ENCODE measurements around the gene VPS13D. TPM values are rescaled to one million over a fixed set of nuclear protein-coding genes. Genes with fewer than 3 reads are reported as not detected.
A peak's percentile ranks its signal among the peaks of the same experiment; 100 is the strongest.

The VPS13D gene
- total RNA-seq, 1 donor from 2014 or later: 81.7 TPM

DNA sequence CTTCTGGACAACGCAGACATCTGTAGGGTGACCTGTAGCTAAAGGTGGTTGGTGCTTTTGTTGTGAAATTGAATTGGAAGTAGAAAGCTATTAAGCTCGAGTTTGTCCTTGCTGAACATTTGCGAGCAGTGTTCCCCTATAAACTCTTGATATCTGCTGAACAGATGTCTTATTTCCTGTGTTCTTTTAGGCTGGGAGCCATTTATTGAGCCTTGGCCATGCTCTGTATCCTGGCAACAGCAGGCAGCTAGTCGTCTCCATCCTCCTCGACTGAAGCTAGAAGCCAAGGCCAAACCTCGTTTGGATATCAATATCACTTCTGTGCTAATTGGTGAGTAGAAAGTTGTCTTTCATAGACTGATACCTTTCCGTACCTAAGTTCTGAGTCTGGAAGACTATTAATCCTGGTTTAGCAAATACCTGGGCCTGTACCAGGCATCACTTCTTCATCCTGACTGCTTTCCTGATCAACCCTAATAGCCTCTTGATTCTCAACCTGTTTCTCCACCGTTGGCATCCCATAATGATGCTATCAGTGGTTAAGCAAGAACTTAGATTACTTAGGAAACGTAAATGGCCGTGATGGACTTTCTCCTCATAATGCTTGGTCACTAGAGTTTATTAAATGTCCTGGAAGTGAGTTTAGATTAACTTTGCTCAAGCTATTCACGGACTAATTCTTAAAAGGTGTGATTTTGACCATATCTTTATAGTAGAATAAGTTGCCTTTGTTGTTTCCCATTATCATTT, 103.4 kb downstream of the VPS13D start:
- Histone ChIP-seq H3K27ac (no peak overlapping the region), H3K4me3 (no peak overlapping the region), H3K36me3 (peaks cover 93% of the 10 kb centered on the region), H3K4me1 (no peaks in the 10 kb centered on the region), H3K27me3 (ENCODE audit: low read depth) (no peaks in the 10 kb centered on the region), H3K9me3 (no peaks in the 10 kb centered on the region)
- TF ChIP-seq, protein P1, sequence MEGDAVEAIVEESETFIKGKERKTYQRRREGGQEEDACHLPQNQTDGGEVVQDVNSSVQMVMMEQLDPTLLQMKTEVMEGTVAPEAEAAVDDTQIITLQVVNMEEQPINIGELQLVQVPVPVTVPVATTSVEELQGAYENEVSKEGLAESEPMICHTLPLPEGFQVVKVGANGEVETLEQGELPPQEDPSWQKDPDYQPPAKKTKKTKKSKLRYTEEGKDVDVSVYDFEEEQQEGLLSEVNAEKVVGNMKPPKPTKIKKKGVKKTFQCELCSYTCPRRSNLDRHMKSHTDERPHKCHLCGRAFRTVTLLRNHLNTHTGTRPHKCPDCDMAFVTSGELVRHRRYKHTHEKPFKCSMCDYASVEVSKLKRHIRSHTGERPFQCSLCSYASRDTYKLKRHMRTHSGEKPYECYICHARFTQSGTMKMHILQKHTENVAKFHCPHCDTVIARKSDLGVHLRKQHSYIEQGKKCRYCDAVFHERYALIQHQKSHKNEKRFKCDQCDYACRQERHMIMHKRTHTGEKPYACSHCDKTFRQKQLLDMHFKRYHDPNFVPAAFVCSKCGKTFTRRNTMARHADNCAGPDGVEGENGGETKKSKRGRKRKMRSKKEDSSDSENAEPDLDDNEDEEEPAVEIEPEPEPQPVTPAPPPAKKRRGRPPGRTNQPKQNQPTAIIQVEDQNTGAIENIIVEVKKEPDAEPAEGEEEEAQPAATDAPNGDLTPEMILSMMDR (IDR thresholded peaks at IDR 0.05): no peak
- intact Hi-C loops (cut with DNase I): no loop called here
- ATAC-seq: no peak
- no peak for DNase-seq

DNA sequence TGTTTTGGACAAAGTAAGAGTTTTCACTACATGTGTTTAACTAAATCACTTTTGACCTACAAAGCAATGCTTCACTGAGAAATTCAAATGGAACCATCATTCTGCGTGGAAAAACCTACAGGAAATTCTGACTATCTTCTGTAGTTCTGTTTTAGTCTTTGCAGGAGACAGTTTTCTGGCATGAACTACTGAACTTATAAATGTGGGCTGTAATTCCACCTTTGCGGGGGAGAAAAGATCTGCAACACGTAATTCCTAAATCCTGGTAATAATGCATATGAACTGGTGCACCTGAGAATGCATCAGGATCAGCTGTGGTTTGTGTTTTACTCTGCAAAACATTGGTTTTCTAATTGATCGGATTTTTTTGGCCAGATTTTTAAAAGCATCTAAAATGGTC, 106.0 kb downstream of the VPS13D start:
- no peaks in the 10 kb centered on the region for H3K9me3 ChIP-seq
- no peak for ATAC-seq
- peaks cover 70% of the 10 kb centered on the region for H3K36me3 ChIP-seq
- TF ChIP-seq, protein P1 (IDR thresholded peaks at IDR 0.05): no peak
- H3K4me1 ChIP-seq: peaks cover 16% of the 10 kb centered on the region
- H3K27me3 ChIP-seq (ENCODE audit: low read depth): no peaks in the 10 kb centered on the region
- no peak for DNase-seq
- no peak overlapping the region for H3K4me3 ChIP-seq
- intact Hi-C loops (cut with DNase I): no loop called here
- H3K27ac ChIP-seq: no peak overlapping the region

DNA sequence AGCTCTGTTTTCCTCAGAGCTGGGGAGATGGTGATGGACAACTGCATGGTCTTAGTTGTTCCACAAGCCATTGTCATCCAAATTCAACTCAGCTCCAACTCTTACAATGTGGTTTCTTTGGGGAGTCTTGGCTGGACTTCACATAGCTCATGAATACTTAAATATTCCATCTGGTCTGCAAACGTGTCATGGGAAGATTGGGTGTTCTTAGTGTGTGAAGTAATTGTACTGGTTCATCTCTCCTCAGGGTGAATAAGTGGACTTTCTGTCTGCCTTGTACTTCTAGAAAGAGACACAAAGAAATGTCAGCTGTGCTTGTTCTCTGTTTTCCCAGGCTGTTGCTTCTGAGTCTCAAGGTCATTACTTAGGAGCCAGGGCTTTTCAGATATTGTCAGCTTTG, 106.6 kb downstream of the VPS13D start:
- Histone ChIP-seq H3K27me3 (ENCODE audit: low read depth) (no peaks in the 10 kb centered on the region), H3K9me3 (no peaks in the 10 kb centered on the region), H3K27ac (no peak overlapping the region), H3K4me3 (no peak overlapping the region), H3K4me1 (peaks cover 17% of the 10 kb centered on the region), H3K36me3 (peaks cover 64% of the 10 kb centered on the region)
- intact Hi-C loops (cut with DNase I): no loop called here
- ATAC-seq (no peak), DNase-seq (no peak)
- TF ChIP-seq, protein P1 (IDR thresholded peaks at IDR 0.05): no peak

DNA sequence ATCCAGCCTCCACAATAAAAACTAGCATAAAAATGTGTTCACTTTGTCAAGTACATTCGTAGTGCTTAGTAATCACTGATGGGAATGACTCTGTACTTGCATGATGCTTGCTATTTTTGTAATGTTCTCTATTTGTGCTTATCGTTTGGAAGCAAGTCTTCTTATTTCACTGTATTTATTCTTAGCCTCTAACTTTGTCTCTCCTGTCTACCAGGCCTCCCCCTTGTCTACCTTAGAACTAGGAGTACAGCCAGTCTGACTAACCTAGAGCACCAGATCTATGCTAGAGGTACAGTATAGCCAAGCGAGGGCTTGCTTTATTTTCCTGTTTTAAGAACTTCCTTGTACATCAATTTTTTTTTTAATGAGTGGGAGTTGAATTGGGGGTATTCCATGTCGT, 108.2 kb downstream of the VPS13D start:
- no peak for ATAC-seq
- DNase-seq: no peak
- Histone ChIP-seq H3K36me3 (peaks cover 61% of the 10 kb centered on the region), H3K4me3 (no peak overlapping the region), H3K9me3 (no peaks in the 10 kb centered on the region), H3K27ac (no peak overlapping the region), H3K4me1 (peaks cover 18% of the 10 kb centered on the region), H3K27me3 (ENCODE audit: low read depth) (no peaks in the 10 kb centered on the region)
- intact Hi-C loops (cut with DNase I): no loop called here
- TF ChIP-seq, protein P1 (IDR thresholded peaks at IDR 0.05): no peak

DNA sequence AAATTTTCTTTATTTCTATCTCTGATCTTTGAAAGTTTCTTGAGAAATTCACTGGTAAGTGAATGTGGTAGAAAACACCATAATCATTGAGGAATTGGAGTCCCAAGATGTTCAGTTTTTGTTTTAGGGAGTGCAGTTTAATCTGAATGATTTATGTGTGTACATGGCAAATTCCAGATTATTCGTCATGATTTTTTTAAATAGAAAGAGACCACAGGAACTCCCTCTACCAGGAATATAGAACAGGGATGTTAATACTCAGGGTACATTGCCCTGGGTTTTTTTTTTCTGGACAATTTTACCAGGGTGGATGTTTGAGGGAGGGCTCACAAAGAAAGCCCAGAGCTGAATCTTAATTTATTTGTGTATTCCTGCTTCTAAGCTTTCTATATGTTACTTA, 109.0 kb downstream of the VPS13D start:
- intact Hi-C loops (cut with DNase I): no loop called here
- peaks cover 27% of the 10 kb centered on the region for H3K4me1 ChIP-seq

More for the DNA sequence above, 109.0 kb downstream of the VPS13D start:
- peak overlapping the region; percentile 32 for H3K27ac ChIP-seq
- no peak for DNase-seq
- no peaks in the 10 kb centered on the region for H3K9me3 ChIP-seq
- peaks cover 58% of the 10 kb centered on the region for H3K36me3 ChIP-seq
- no peak for ATAC-seq
- H3K4me3 ChIP-seq: no peak overlapping the region
- TF ChIP-seq, protein P1 (IDR thresholded peaks at IDR 0.05): no peak
- H3K27me3 ChIP-seq (ENCODE audit: low read depth): no peaks in the 10 kb centered on the region

Data from lower lobe of right lung (tissue), 2 donors.